Measurements from ENCODE around the gene ZNF598. TPM values are rescaled to one million over a fixed set of nuclear protein-coding genes. Genes with fewer than 3 reads are reported as not detected.

The ZNF598 gene
- total and polyA plus RNA-seq, 2 experiments from 2014 or later, result 8.5 to 48.6 TPM

DNA sequence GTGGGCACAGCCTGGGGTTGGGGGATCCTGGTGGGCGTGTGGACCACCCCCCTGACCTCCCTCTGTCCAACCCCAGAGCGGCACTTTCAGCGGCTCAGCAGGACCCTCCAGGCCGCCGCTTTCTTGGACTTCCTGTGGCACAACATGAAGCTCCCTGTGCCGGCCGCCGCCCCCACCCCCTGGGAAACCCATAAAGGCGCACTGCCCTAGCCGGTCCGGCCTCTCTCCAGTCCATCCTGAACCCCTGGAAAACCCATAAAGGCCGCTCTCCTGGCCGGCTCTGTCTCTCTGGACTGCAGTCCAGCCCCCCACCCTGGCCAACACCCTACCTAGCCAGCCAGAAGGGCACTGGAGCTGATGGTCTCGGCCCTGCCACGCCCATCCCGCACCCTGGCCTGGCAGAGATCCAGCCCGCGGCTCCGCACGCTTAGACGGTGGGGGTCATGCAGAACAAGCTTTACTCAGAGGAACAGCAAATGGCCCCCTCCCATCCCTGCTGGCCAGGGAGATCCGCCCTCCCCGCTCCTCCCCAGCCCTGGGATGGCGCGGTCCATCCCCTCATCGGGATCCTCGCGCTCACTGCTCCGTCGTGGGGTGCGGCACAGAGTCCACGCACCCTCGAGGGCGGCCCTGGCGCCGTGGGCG is 31.0 kb downstream of the ZNF598 start:
- peaks cover 11% of the 10 kb centered on the region; the same call in 2 of the 3 replicates for H3K36me3 Mint-ChIP-seq (ENCODE audit: low read depth)
- Histone ChIP-seq H3F3A (replicated peaks; ENCODE audit: low read depth) (peaks cover 23% of the 10 kb centered on the region), H3K4me2 (peak overlapping the region; percentile 89), H3K27me3 (ENCODE audit: insufficient read depth) (peaks cover 36% of the 10 kb centered on the region), H3K36me3 (ENCODE audit: insufficient read depth) (no peaks in the 10 kb centered on the region), H3K79me2 (replicated peaks; ENCODE audit: insufficient read depth) (peaks cover 2% of the 10 kb centered on the region), H3K4me3 (peak overlapping the region; percentile 68), H4K20me1 (replicated peaks; ENCODE audit: insufficient read depth) (no peaks in the 10 kb centered on the region; the same call in none of the 2 replicates), H2AFZ (no peak overlapping the region), H3K9me2 (ENCODE audit: insufficient read depth) (no peaks in the 10 kb centered on the region), H3K4me1 (ENCODE audit: insufficient read depth) (peaks cover 16% of the 10 kb centered on the region), H3K27ac (ENCODE audit: low read depth) (no peak overlapping the region)
- DNase-seq (ENCODE audit: low spot score) (peak; percentile 59), ATAC-seq (peak; percentile 10)
- H3K27me3 Mint-ChIP-seq (ENCODE audit: insufficient read depth, low read depth, poor library complexity), result peaks cover 44% of the 10 kb centered on the region
- H3K4me3 Mint-ChIP-seq, result peak overlapping the region; percentile 38; the same call in 2 of the 3 replicates
- H3K9me3 Mint-ChIP-seq, result no peaks in the 10 kb centered on the region
- no peak overlapping the region for H3K27ac Mint-ChIP-seq
- TF ChIP-seq, protein P1, sequence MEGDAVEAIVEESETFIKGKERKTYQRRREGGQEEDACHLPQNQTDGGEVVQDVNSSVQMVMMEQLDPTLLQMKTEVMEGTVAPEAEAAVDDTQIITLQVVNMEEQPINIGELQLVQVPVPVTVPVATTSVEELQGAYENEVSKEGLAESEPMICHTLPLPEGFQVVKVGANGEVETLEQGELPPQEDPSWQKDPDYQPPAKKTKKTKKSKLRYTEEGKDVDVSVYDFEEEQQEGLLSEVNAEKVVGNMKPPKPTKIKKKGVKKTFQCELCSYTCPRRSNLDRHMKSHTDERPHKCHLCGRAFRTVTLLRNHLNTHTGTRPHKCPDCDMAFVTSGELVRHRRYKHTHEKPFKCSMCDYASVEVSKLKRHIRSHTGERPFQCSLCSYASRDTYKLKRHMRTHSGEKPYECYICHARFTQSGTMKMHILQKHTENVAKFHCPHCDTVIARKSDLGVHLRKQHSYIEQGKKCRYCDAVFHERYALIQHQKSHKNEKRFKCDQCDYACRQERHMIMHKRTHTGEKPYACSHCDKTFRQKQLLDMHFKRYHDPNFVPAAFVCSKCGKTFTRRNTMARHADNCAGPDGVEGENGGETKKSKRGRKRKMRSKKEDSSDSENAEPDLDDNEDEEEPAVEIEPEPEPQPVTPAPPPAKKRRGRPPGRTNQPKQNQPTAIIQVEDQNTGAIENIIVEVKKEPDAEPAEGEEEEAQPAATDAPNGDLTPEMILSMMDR (conservative IDR thresholded peaks at IDR 0.05; ENCODE audit: low read depth in 2 of 2), result no peak
- TF ChIP-seq, protein P2, sequence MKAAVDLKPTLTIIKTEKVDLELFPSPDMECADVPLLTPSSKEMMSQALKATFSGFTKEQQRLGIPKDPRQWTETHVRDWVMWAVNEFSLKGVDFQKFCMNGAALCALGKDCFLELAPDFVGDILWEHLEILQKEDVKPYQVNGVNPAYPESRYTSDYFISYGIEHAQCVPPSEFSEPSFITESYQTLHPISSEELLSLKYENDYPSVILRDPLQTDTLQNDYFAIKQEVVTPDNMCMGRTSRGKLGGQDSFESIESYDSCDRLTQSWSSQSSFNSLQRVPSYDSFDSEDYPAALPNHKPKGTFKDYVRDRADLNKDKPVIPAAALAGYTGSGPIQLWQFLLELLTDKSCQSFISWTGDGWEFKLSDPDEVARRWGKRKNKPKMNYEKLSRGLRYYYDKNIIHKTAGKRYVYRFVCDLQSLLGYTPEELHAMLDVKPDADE (IDR thresholded peaks at IDR 0.05), result no peak
- TF ChIP-seq EZH2phosphoT487 (IDR thresholded peaks at IDR 0.05; ENCODE audit: unreplicated experiment) (no peak), POLR2AphosphoS5 (IDR thresholded peaks at IDR 0.05; ENCODE audit: low read depth) (no peak), JUNB (IDR thresholded peaks at IDR 0.05; ENCODE audit: unreplicated experiment) (no peak), ZNF331 (CRISPR knock-in tag; IDR thresholded peaks at IDR 0.05; ENCODE audit: low read depth) (no peak), REST (IDR thresholded peaks at IDR 0.05; ENCODE audit: unreplicated experiment) (no peak), STAT1 (IDR thresholded peaks at IDR 0.05; ENCODE audit: unreplicated experiment) (no peak), EZH2 (IDR thresholded peaks at IDR 0.05; ENCODE audit: low read depth, unreplicated experiment) (no peak), NANOG (IDR thresholded peaks at IDR 0.05; ENCODE audit: borderline replicate concordance) (no peak), ZNF114 (CRISPR knock-in tag; IDR thresholded peaks at IDR 0.05) (no peak)
- peaks cover 19% of the 10 kb centered on the region for H3K4me1 Mint-ChIP-seq

All from GM23338 (cell line).